HepG2 (cell line): ENCODE measurements around the gene RAB3IP. TPM values are rescaled to one million over a fixed set of nuclear protein-coding genes. Genes with fewer than 3 reads are reported as not detected.

Experiments
- ATAC-seq: fragments of 200-7000 bp; cut with Tn5 transposase; 3 replicates; pipeline ENCODE4 v1.9.1; 2020; ENCODE audit warnings: mild to moderate bottlenecking, moderate library complexity
- BruUV-seq: library from RNA; stranded (reverse); fragments of 400-500 nt; replicated peaks from 2 replicates; lab custom pipeline; 2021; lab: Mats Ljungman, UMichigan
- CTCF ChIA-PET: fragments of 300-600 bp; formaldehyde crosslinking; extraction: SDS; loops from one replicate; lab custom pipeline; 2021; ENCODE audit warnings: low total read pairs, inconsistent platforms, low intra/inter-chr PET ratio; lab: Yijun Ruan, JAX
- POLR2A ChIA-PET: fragments of 350-600 bp; sonication (Branson Sonifier 250); formaldehyde crosslinking; loops from one replicate; lab custom pipeline; 2020; ENCODE audit warnings: antibody characterized with exemption, inconsistent platforms; lab: Yijun Ruan, JAX
- DNase-seq: peaks from one replicate; pipeline ENCODE4 v3.0.0-alpha.2; 2015; ENCODE audit warnings: low spot score
- FAIRE-seq: peaks from 3 replicates; lab custom pipeline; 2011; peaks lifted over from hg19 to GRCh38; lab: Jason Lieb, UNC
- H2AFZ ChIP-seq: one replicate; pipeline ENCODE4 v1.6.1; 2011; ENCODE audit warnings: low read length, inconsistent platforms
- H3K27ac ChIP-seq: fragments of 300-600 bp; 3 replicates; pipeline ENCODE4 v1.8.0; 2011; ENCODE audit warnings: mixed run types, mild to moderate bottlenecking, mixed read lengths, low read length, inconsistent platforms; ENCODE audit not compliant: insufficient read depth; ENCODE audit errors: extremely low read length
- H3K27me3 ChIP-seq, 2 experiments: fragments of 200-600 bp in 1 of 2; 2 replicates in 1 of 2; 3 replicates in 1 of 2; pipeline versions ENCODE4 v1.6.0 to v1.8.0; 2011; ENCODE audit warnings: low read length in 2 of 2, mild to moderate bottlenecking in 2 of 2, moderate library complexity in 2 of 2, inconsistent platforms in 1 of 2; ENCODE audit not compliant: insufficient read depth in 2 of 2, control insufficient read depth in 1 of 2
- H3K36me3 ChIP-seq, 2 experiments: fragments of 200-600 bp in 1 of 2; replicated peaks in 1 of 2; 2 replicates in 1 of 2; 3 replicates in 1 of 2; pipeline versions ENCODE4 v1.5.1 to v1.8.0; 2011; ENCODE audit warnings: low read length in 2 of 2, inconsistent platforms in 1 of 2; ENCODE audit not compliant: insufficient read depth in 2 of 2, control insufficient read depth in 1 of 2
- H3K4me1 ChIP-seq: 2 replicates; pipeline ENCODE4 v1.5.1; 2012; ENCODE audit warnings: low read length, inconsistent platforms; ENCODE audit not compliant: insufficient read depth
- H3K4me2 ChIP-seq: 2 replicates; pipeline ENCODE4 v1.6.0; 2011; ENCODE audit warnings: low read depth, low read length, inconsistent platforms
- H3K4me3 ChIP-seq, 3 experiments: fragments of 200-600 bp in 1 of 3; sonication (generic), shearing (Covaris generic) in 1 of 3; replicated peaks in 1 of 3; 2 replicates each; pipeline ENCODE4 v1.5.1; 2011 to 2016; ENCODE audit warnings: low read length in 3 of 3, inconsistent platforms in 2 of 3, low read depth in 2 of 3, mild to moderate bottlenecking in 2 of 3, control low read depth in 1 of 3, mixed read lengths in 1 of 3; ENCODE audit not compliant: insufficient read depth in 1 of 3
- H3K79me2 ChIP-seq: one replicate; pipeline ENCODE4 v1.6.1; 2011; ENCODE audit warnings: low read length, inconsistent platforms; ENCODE audit not compliant: insufficient read depth
- H3K9ac ChIP-seq: 2 replicates; pipeline ENCODE4 v1.6.0; 2011; ENCODE audit warnings: mild to moderate bottlenecking, low read depth, low read length, inconsistent platforms; ENCODE audit not compliant: insufficient read depth
- H3K9me3 ChIP-seq: 2 replicates; pipeline ENCODE4 v1.5.1; 2012; ENCODE audit warnings: mild to moderate bottlenecking, low read length
- H4K20me1 ChIP-seq: 2 replicates; pipeline ENCODE4 v1.6.0; 2011; ENCODE audit warnings: inconsistent platforms, mild to moderate bottlenecking, low read length, moderate library complexity; ENCODE audit not compliant: insufficient read depth
- ATF6 ChIP-seq: sonication (generic); formaldehyde crosslinking; conservative IDR thresholded peaks from 2 replicates; pipeline ENCODE4 v1.4.0; 2020; ENCODE audit warnings: missing genetic modification reagents
- ATF7 ChIP-seq, 2 experiments: fragments of 450-650 bp in 1 of 2; sonication (generic) in 1 of 2; formaldehyde crosslinking in 1 of 2; IDR thresholded peaks; 2 replicates each; pipeline versions ENCODE4 v1.4.0 to v1.6.1; 2016 to 2020; ENCODE audit warnings: antibody characterized with exemption in 1 of 2, mild to moderate bottlenecking in 1 of 2, missing genetic modification reagents in 1 of 2
- CBX1 ChIP-seq: IDR thresholded peaks from one replicate; pipeline ENCODE4 v1.6.1; 2016; ENCODE audit warnings: antibody characterized with exemption, low read depth
- CBX5 ChIP-seq: sonication (generic); formaldehyde crosslinking; IDR thresholded peaks from 2 replicates; pipeline ENCODE4 v1.4.0; 2020; ENCODE audit warnings: missing genetic modification reagents, borderline replicate concordance
- DR1 ChIP-seq: sonication (generic); formaldehyde crosslinking; IDR thresholded peaks from 2 replicates; pipeline ENCODE4 v1.8.0; 2021; ENCODE audit warnings: mild to moderate bottlenecking, missing genetic modification reagents, inconsistent platforms
- FLYWCH1 ChIP-seq: sonication (generic); formaldehyde crosslinking; IDR thresholded peaks from 2 replicates; pipeline ENCODE4 v1.8.1; 2023; ENCODE audit warnings: mild to moderate bottlenecking, missing genetic modification reagents
- HOXA3 ChIP-seq: sonication (generic); formaldehyde crosslinking; IDR thresholded peaks from 2 replicates; pipeline ENCODE4 v1.5.0; 2020; ENCODE audit warnings: missing genetic modification reagents
- MAFG ChIP-seq: sonication (generic); formaldehyde crosslinking; IDR thresholded peaks from 2 replicates; pipeline ENCODE4 v1.5.1; 2020; ENCODE audit warnings: mild to moderate bottlenecking, missing genetic modification reagents
- PATZ1 ChIP-seq: sonication (generic); formaldehyde crosslinking; IDR thresholded peaks from 2 replicates; pipeline ENCODE4 v1.4.0; 2020; ENCODE audit warnings: missing genetic modification reagents
- RERE ChIP-seq: IDR thresholded peaks from 2 replicates; pipeline ENCODE4 v1.6.1; 2016; ENCODE audit warnings: low read depth, missing genetic modification reagents, missing compliant biosample characterization
- SMARCE1 ChIP-seq: fragments of 450-650 bp; IDR thresholded peaks from 2 replicates; pipeline ENCODE4 v1.6.1; 2017; ENCODE audit warnings: borderline replicate concordance
- SNRNP70 ChIP-seq: fragments of 200-400 bp; formaldehyde crosslinking; IDR thresholded peaks from 2 replicates; pipeline ENCODE4 v1.6.1; 2017; ENCODE audit warnings: mild to moderate bottlenecking, low read depth, low read length, moderate library complexity
- ZBTB21 ChIP-seq: sonication (generic); formaldehyde crosslinking; IDR thresholded peaks from 2 replicates; pipeline ENCODE4 v1.4.0; 2020; ENCODE audit warnings: missing genetic modification reagents
- ZFP82 ChIP-seq: sonication (generic); formaldehyde crosslinking; IDR thresholded peaks from 2 replicates; pipeline ENCODE4 v1.5.1; 2020; ENCODE audit warnings: mild to moderate bottlenecking, missing genetic modification reagents, borderline replicate concordance
- ZNF234 ChIP-seq: sonication (generic); formaldehyde crosslinking; conservative IDR thresholded peaks from 2 replicates; pipeline ENCODE4 v1.5.1; 2020; ENCODE audit warnings: mild to moderate bottlenecking, missing genetic modification reagents
- ZNF24 ChIP-seq: fragments of 450-650 bp; IDR thresholded peaks from 2 replicates; pipeline ENCODE4 v1.6.1; 2017; ENCODE audit warnings: antibody characterized with exemption, mild to moderate bottlenecking
- ZNF263 ChIP-seq: sonication (generic); formaldehyde crosslinking; IDR thresholded peaks from 2 replicates; pipeline ENCODE4 v1.4.0; 2020; ENCODE audit warnings: missing genetic modification reagents
- ZNF34 ChIP-seq: sonication (generic); formaldehyde crosslinking; IDR thresholded peaks from 2 replicates; pipeline ENCODE4 v1.4.0; 2020; ENCODE audit warnings: mild to moderate bottlenecking, missing genetic modification reagents, borderline replicate concordance
- WGBS: methylation state at CpG from one replicate; pipeline ENCODE4 v1.1.6; 2017; ENCODE audit warnings: low lambda C conversion rate; 5-methylcytosine and 5-hydroxymethylcytosine counted together
- in situ Hi-C: cut with HindIII; loops from 2 replicates; pipeline ENCODE4 v1.10.0; 2017; ENCODE audit warnings: low pct_unique_long_range_greater_than_20kb; ENCODE audit not compliant: extremely low pct_ligation_motif_present
- intact Hi-C: fragments of 100-400 bp; cut with micrococcal nuclease; formaldehyde crosslinking; loops from one replicate; pipeline ENCODE4 v1.10.0; 2022; ENCODE audit not compliant: unreplicated experiment
- polyA plus RNA-seq, 8 experiments: library from polyadenylated mRNA; depleted of rRNA in 3 of 8; stranded (reverse) in 7 of 8; unstranded in 1 of 8; fragments of >200 nt; fragmentation: Illumina TruSeq in 4 of 8; extraction: Trizol in 4 of 8; gene quantifications; 2 replicates each; pipeline versions ENCODE4 v1.2.1 to v1.2.3, GENCODE V29; 2011 to 2016; ENCODE audit warnings: low read depth in 4 of 8, missing spikeins in 1 of 8, mixed read lengths in 1 of 8; ENCODE audit not compliant: insufficient read depth in 1 of 8
- total RNA-seq, 5 experiments: library from RNA; depleted of rRNA; stranded (reverse); fragments of >200 nt; fragmentation: Illumina TruSeq; extraction: Trizol; gene quantifications; 2 replicates each; pipeline ENCODE4 v1.2.3, GENCODE V29; 2016; ENCODE audit warnings: low read depth in 1 of 5

RAB3IP gene
- total and polyA plus RNA-seq, 2 of the 13 experiments (the other 11 are each of a cell fraction or from before 2014, with no cell fraction given), result 33.6 to 41.1 TPM

GRCh38 chr12:69765515-69765914, 26.9 kb downstream of the RAB3IP start:
- Histone ChIP-seq H3K27ac (no peak overlapping the region), H3K4me1 (no peaks in the 10 kb centered on the region), H3K4me3 (no peak overlapping the region), H4K20me1 (no peaks in the 10 kb centered on the region), H3K9ac (no peak overlapping the region), H3K4me2 (no peak overlapping the region), H3K27me3 (no peaks in the 10 kb centered on the region), H3K9me3 (peaks cover 42% of the 10 kb centered on the region), H2AFZ (no peak overlapping the region), H3K79me2 (no peaks in the 10 kb centered on the region), H3K36me3 (peaks cover 7 to 30% of the 10 kb centered on the region in 2 experiments; a peak in 4 of 5 replicates)
- 93% methylated on average over 3 of the region's 3 CpGs for WGBS
- in situ Hi-C loops, result no loop called here
- ChIA-PET CTCF (no interaction called here), POLR2A (no interaction called here)
- FAIRE-seq (no peak), DNase-seq (no peak), ATAC-seq (no peak)
- BruUV-seq, result no TSS peak
- intact Hi-C loops, result no loop called here
- TF ChIP-seq ZBTB21 (no peak), MAFG (CRISPR knock-in tag) (no peak), ZNF234 (no peak), HOXA3 (CRISPR knock-in tag) (no peak), ZNF34 (no peak), ZFP82 (CRISPR knock-in tag) (no peak), CBX5 (CRISPR knock-in tag) (no peak), ZNF24 (no peak), RERE (no peak), ZNF263 (CRISPR knock-in tag) (no peak), ATF6 (CRISPR knock-in tag) (no peak), FLYWCH1 (CRISPR knock-in tag) (no peak), CBX1 (no peak), PATZ1 (CRISPR knock-in tag) (no peak), SNRNP70 (no peak), ATF7 (IDR thresholded peaks at IDR 0.05) (no peak), ATF7 (CRISPR knock-in tag; IDR thresholded peaks at IDR 0.05) (no peak), DR1 (no peak), SMARCE1 (no peak)
